Progenitor cell of endocrine pancreas (in vitro differentiated cells): ENCODE results near the gene AATK. TPM values are rescaled to one million over a fixed set of nuclear protein-coding genes. Genes with fewer than 3 reads are reported as not detected.

Experiments used
- DNase-seq: peaks from one replicate; pipeline ENCODE4 v3.0.0; 2021; ENCODE audit warnings: low spot score; ENCODE audit not compliant: unreplicated experiment
- H3K27ac Mint-ChIP-seq: 2 replicates; pipeline ENCODE4 v1.8.0; 2021; ENCODE audit warnings: mild to moderate bottlenecking, moderate library complexity, mixed read lengths
- H3K27me3 Mint-ChIP-seq: 2 replicates; pipeline ENCODE4 v1.8.0; 2021; ENCODE audit warnings: mixed read lengths
- H3K36me3 Mint-ChIP-seq: 2 replicates; pipeline ENCODE4 v1.8.0; 2022; ENCODE audit warnings: mixed read lengths; ENCODE audit not compliant: insufficient read depth
- H3K4me1 Mint-ChIP-seq: 2 replicates; pipeline ENCODE4 v1.8.0; 2021; ENCODE audit warnings: low read depth, mixed read lengths
- H3K4me3 Mint-ChIP-seq: 2 replicates; pipeline ENCODE4 v1.8.0; 2021; ENCODE audit warnings: low read depth, mild to moderate bottlenecking, moderate library complexity, mixed read lengths
- H3K9me3 Mint-ChIP-seq: 2 replicates; pipeline ENCODE4 v1.8.0; 2021; ENCODE audit warnings: low read depth, mixed read lengths
- total RNA-seq: library from RNA; stranded (reverse); gene quantifications from 2 replicates; pipeline ENCODE4 v1.2.1, GENCODE V29; 2021
- TF ChIP-seq, protein P1 (sequence below): fragments of 200-600 bp; sonication (generic); IDR thresholded peaks from one replicate; pipeline ENCODE4 v1.5.0; 2021; ENCODE audit warnings: antibody characterized with exemption, mild to moderate bottlenecking; ENCODE audit not compliant: unreplicated experiment

AATK gene
- total RNA-seq, 1 donor from 2014 or later: 12.9 TPM

DNA sequence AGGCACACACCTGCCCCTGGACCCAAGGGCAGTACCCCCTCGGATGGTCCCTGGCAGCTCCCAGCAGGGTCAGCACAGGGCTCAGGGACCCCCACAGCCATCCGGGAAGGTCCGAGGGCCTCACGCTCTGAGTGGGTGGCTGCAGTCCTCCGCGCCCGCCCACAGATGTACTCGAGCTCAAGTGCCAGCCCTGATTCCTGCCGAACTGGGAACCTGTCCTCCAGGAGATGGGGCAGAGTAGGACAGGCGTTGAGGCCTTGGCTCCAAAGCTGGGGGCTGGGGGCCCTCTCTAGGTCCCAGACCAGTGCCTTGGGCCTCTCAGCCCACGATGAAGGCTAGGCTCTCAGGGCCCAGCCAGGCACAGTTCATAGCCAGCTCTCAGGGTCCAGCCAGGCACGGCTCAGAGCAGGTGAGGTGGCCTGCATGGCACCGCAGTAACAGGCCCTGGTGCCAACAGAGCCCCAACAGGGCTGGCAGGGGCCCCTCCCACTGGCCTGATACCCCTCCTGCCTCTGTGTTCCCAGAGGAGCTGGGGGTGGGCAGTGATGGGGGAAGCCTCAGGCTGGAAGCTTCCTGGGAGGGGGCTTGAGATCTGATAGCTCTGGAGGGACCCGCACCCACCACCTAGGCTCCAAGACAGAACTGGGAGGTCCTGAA is 36.2 kb downstream of the AATK start:
- no peaks in the 10 kb centered on the region for H3K36me3 Mint-ChIP-seq
- TF ChIP-seq, protein P1, sequence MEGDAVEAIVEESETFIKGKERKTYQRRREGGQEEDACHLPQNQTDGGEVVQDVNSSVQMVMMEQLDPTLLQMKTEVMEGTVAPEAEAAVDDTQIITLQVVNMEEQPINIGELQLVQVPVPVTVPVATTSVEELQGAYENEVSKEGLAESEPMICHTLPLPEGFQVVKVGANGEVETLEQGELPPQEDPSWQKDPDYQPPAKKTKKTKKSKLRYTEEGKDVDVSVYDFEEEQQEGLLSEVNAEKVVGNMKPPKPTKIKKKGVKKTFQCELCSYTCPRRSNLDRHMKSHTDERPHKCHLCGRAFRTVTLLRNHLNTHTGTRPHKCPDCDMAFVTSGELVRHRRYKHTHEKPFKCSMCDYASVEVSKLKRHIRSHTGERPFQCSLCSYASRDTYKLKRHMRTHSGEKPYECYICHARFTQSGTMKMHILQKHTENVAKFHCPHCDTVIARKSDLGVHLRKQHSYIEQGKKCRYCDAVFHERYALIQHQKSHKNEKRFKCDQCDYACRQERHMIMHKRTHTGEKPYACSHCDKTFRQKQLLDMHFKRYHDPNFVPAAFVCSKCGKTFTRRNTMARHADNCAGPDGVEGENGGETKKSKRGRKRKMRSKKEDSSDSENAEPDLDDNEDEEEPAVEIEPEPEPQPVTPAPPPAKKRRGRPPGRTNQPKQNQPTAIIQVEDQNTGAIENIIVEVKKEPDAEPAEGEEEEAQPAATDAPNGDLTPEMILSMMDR: no peak
- H3K27ac Mint-ChIP-seq: no peak overlapping the region
- H3K9me3 Mint-ChIP-seq: no peaks in the 10 kb centered on the region
- no peak overlapping the region for H3K4me3 Mint-ChIP-seq
- DNase-seq: no peak
- no peaks in the 10 kb centered on the region for H3K4me1 Mint-ChIP-seq
- H3K27me3 Mint-ChIP-seq: no peaks in the 10 kb centered on the region

DNA sequence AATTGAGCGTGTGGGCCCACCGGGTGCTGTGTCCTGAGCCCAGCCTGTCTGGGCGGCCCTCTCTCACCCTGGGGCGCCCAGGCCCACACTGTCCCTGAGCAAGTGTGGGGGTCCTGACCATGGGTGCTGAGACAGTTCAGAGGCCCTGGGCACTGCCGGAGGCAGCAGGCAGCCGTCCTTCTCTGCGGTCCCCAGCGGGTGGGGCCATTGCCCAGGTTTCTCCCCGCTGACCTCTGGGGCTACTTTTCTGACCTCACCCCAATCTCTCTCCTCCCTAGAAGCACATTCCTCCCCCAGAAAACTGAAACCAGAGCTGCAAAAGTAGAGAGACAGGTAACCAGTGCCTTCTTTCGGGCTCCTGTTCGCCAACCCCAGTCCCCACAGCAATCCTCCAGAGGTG is 36.7 kb downstream of the AATK start:
- Mint-ChIP-seq H3K36me3 (no peaks in the 10 kb centered on the region), H3K27ac (no peak overlapping the region), H3K9me3 (no peaks in the 10 kb centered on the region), H3K4me1 (no peaks in the 10 kb centered on the region), H3K27me3 (no peaks in the 10 kb centered on the region), H3K4me3 (no peak overlapping the region)
- TF ChIP-seq, protein P1: no peak
- DNase-seq: no peak

DNA sequence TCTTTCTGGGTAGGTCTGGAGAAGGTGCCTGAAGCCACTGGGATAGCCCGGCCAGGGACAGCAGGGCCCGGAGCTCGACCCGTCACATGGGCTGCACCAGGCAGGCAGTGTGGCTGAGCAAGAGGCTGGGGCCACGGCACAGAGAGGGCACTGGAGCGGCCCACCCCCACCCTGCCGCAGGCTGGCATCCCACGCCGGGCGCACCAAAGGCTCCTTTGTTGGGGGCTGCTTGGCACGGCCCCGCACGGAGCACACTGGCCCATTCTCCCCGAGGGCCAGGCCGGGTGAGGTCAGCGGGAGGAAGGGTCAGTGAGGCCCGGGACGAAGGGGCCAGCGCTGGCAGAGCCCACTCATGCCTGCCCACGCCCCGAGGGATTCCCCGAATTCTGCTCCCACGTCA is 37.2 kb downstream of the AATK start:
- H3K9me3 Mint-ChIP-seq: no peaks in the 10 kb centered on the region
- no peak overlapping the region for H3K4me3 Mint-ChIP-seq
- H3K27me3 Mint-ChIP-seq: no peaks in the 10 kb centered on the region
- H3K36me3 Mint-ChIP-seq: no peaks in the 10 kb centered on the region
- TF ChIP-seq, protein P1: no peak
- DNase-seq: no peak
- H3K4me1 Mint-ChIP-seq: no peaks in the 10 kb centered on the region
- H3K27ac Mint-ChIP-seq: no peak overlapping the region

DNA sequence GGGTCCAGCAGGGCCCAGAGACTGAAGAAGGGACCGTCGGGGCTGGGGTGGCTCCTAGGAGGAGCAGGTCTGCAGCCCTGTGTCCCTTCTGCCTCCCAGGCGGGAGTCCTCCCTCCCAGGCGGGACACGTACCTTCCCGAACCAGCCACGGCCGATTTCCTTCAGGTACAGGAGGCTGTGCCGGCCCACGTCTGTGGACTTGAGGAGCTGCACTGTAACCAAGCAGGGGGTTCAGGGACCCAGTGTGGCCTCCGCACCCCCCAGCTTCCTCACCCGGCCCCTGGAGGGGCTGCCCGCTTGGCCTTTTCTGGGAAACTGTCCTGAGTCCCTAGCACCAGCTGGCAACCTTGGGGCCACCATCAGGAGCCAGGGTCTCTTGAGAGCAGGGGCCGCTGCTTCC is 37.7 kb downstream of the AATK start:
- DNase-seq: no peak
- Mint-ChIP-seq H3K4me1 (no peaks in the 10 kb centered on the region), H3K4me3 (no peak overlapping the region), H3K27ac (no peak overlapping the region), H3K27me3 (no peaks in the 10 kb centered on the region), H3K36me3 (no peaks in the 10 kb centered on the region), H3K9me3 (no peaks in the 10 kb centered on the region)
- TF ChIP-seq, protein P1: no peak

DNA sequence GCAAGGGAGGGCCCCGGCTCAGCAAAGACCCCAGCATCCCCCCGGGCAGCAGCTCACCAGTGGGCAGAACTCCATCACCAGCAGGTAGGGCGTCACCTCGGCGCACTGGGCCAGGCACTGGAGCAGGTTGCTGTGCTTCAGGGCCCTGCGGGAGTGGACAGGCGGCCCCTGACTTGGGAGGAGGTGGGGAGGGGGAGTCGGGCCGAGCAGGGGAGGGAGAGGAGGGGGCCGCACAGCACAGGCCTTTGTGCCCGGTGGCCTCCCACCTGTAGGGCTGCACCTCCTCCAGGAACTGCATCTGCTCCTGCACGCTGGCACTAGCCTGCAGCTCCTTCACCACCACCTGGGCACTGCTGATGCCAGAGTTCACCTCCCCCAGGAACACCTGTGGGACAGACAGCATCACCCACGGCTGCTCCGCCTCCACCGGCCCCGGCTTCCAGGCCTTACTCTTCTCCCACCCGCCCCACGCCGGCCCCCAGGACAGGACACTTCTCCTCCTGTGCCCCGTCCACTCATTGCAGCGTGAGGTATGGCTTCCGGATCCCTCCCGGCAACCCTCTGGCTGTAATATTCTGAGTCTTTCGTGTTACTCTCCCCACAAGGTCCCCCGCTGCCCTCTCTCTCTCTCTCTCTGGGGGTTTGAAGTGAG is 38.4 kb downstream of the AATK start:
- Mint-ChIP-seq H3K27me3 (no peaks in the 10 kb centered on the region), H3K27ac (no peak overlapping the region), H3K36me3 (no peaks in the 10 kb centered on the region), H3K4me1 (no peaks in the 10 kb centered on the region), H3K4me3 (no peak overlapping the region), H3K9me3 (no peaks in the 10 kb centered on the region)
- TF ChIP-seq, protein P1: no peak
- DNase-seq: no peak
